ENCODE results near the gene SOSTDC1. TPM values are rescaled to one million over a fixed set of nuclear protein-coding genes. Genes with fewer than 3 reads are reported as not detected.
"Not testable (repeated sequence)": the region's sequence is repeated elsewhere in the genome, so short reads cannot be mapped to it uniquely, and the experiment has no call there.

SOSTDC1 gene
- total RNA-seq, 6 experiments from 2014 or later = not detected

DNA sequence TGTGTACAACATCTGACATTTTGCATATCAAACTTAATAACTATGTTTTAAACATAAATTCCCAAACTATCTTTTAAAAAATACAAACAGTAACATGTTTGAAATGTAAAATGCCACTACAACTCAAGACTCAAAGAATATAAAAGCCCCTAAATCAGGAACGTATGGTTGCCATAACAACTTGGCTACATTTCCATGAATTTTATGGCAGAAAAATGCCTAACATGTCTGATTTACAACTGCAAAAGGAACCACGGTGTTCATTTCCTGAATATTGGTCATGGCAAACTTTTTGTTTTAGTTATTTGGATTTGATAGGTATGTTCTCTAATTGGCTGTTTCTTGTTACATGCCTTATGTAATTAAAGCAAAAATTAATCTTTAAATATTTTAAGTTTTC, 2.0 kb downstream of the SOSTDC1 start:
- no peak overlapping the region for H3K4me3 Mint-ChIP-seq
- TF ChIP-seq, protein P1, sequence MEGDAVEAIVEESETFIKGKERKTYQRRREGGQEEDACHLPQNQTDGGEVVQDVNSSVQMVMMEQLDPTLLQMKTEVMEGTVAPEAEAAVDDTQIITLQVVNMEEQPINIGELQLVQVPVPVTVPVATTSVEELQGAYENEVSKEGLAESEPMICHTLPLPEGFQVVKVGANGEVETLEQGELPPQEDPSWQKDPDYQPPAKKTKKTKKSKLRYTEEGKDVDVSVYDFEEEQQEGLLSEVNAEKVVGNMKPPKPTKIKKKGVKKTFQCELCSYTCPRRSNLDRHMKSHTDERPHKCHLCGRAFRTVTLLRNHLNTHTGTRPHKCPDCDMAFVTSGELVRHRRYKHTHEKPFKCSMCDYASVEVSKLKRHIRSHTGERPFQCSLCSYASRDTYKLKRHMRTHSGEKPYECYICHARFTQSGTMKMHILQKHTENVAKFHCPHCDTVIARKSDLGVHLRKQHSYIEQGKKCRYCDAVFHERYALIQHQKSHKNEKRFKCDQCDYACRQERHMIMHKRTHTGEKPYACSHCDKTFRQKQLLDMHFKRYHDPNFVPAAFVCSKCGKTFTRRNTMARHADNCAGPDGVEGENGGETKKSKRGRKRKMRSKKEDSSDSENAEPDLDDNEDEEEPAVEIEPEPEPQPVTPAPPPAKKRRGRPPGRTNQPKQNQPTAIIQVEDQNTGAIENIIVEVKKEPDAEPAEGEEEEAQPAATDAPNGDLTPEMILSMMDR (IDR thresholded peaks at IDR 0.05) = no peak
- no peak overlapping the region for H3K27ac Mint-ChIP-seq
- peaks cover 5% of the 10 kb centered on the region for H3K27me3 Mint-ChIP-seq (ENCODE audit: insufficient read depth)
- H3K4me1 Mint-ChIP-seq (ENCODE audit: low read depth) = no peaks in the 10 kb centered on the region; the same call in 1 of the 2 replicates
- H3K9me3 Mint-ChIP-seq = no peaks in the 10 kb centered on the region
- H3K36me3 Mint-ChIP-seq (ENCODE audit: low read depth) = no peaks in the 10 kb centered on the region
- no peak for DNase-seq

DNA sequence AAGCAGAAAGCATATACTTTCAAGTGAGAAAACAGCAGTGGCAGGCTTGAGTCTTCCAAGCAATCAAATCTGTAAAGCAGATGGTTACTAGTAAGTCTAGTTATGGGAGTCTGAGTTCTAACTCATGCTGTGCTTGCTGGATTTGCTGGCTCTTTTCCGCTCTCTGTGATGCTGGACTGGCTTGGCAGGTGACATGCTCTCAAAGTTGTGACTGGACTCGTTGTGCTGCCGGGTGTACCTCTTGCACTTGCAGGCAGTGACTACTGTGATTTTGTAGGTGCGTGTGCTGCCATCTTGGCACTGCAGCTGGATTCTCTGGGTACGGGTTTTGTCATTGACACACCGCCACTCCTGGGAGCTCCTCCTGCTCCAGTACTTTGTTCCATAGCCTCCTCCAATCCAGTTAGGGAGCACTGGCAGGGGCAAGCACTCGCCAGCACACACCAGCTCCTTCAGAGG, 3.1 kb downstream of the SOSTDC1 start:
- Mint-ChIP-seq H3K36me3 (ENCODE audit: low read depth) (no peaks in the 10 kb centered on the region), H3K27ac (no peak overlapping the region), H3K4me1 (ENCODE audit: low read depth) (no peaks in the 10 kb centered on the region; the same call in 1 of the 2 replicates), H3K27me3 (ENCODE audit: insufficient read depth) (peaks cover 5% of the 10 kb centered on the region), H3K9me3 (no peaks in the 10 kb centered on the region), H3K4me3 (no peak overlapping the region)
- TF ChIP-seq, protein P1 (IDR thresholded peaks at IDR 0.05) = no peak
- DNase-seq = no peak

GRCh38 chr7:16460789-16461493, 4.6 kb downstream of the SOSTDC1 start:
- DNase-seq = no peak
- Mint-ChIP-seq H3K36me3 (ENCODE audit: low read depth) (no peaks in the 10 kb centered on the region), H3K27me3 (ENCODE audit: insufficient read depth) (peaks cover 5% of the 10 kb centered on the region), H3K4me3 (no peak overlapping the region), H3K27ac (no peak overlapping the region), H3K4me1 (ENCODE audit: low read depth) (no peaks in the 10 kb centered on the region; the same call in 1 of the 2 replicates), H3K9me3 (no peaks in the 10 kb centered on the region)
- TF ChIP-seq, protein P1 (IDR thresholded peaks at IDR 0.05) = no peak

- not testable (repeated sequence) for H3K9me3 Mint-ChIP-seq; H3K27me3 Mint-ChIP-seq (ENCODE audit: insufficient read depth); H3K36me3 Mint-ChIP-seq (ENCODE audit: low read depth); H3K4me3 Mint-ChIP-seq; H3K4me1 Mint-ChIP-seq (ENCODE audit: low read depth); H3K27ac Mint-ChIP-seq; DNase-seq
Measured at GRCh38 chr7:16456303-16456702, 9.2 kb downstream of the SOSTDC1 start.

DNA sequence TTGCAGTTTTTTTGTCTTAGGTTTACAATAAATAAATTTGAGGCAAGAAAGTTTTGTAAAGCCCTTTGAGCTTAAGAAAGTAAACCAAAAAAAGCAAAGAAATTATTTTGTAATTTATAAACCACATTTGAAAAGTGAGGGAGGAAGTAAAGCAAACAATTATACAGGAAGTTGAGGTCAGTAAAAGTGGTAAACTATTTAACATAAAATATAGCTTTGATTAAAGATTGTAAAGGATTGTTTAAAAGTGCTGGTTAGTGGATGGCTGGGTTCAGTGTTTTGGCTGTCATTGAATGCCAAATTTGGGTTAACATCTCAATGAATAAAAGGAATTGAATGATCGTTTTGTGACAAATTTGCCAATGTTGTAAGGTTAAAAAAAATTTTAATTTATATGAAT, 9.9 kb downstream of the SOSTDC1 start:
- no peaks in the 10 kb centered on the region for H3K4me1 Mint-ChIP-seq (ENCODE audit: low read depth)
- no peaks in the 10 kb centered on the region for H3K27me3 Mint-ChIP-seq (ENCODE audit: insufficient read depth)
- H3K27ac Mint-ChIP-seq = no peak overlapping the region

GRCh38 chr7:16450366-16450765, 15.2 kb downstream of the SOSTDC1 start:
- H3K4me3 Mint-ChIP-seq = no peak overlapping the region
- H3K36me3 Mint-ChIP-seq (ENCODE audit: low read depth) = no peaks in the 10 kb centered on the region
- H3K27me3 Mint-ChIP-seq (ENCODE audit: insufficient read depth) = no peaks in the 10 kb centered on the region
- H3K9me3 Mint-ChIP-seq = no peaks in the 10 kb centered on the region
- no peak overlapping the region for H3K27ac Mint-ChIP-seq
- H3K4me1 Mint-ChIP-seq (ENCODE audit: low read depth) = no peaks in the 10 kb centered on the region
- DNase-seq = no peak
- TF ChIP-seq, protein P1 (IDR thresholded peaks at IDR 0.05) = no peak

More for the DNA sequence above, 9.9 kb downstream of the SOSTDC1 start:
- Mint-ChIP-seq H3K36me3 (ENCODE audit: low read depth) (no peaks in the 10 kb centered on the region), H3K9me3 (no peaks in the 10 kb centered on the region), H3K4me3 (no peak overlapping the region)
- DNase-seq = no peak
- TF ChIP-seq, protein P1 (IDR thresholded peaks at IDR 0.05) = no peak

Measured in HFFc6 (cell line).